ENCODE data around the gene TIGD6.

- TF ChIP-seq EZH2 (IDR thresholded peaks at IDR 0.05; ENCODE audit: borderline replicate concordance, low read length), result no peak
- TF ChIP-seq CTCF (conservative IDR thresholded peaks at IDR 0.05 in 1 of 2, IDR thresholded peaks at IDR 0.05 in 1 of 2; ENCODE audit: extremely low read depth in 1 of 2, insufficient read depth in 1 of 2, low read depth in 1 of 2, low read length in 2 of 2), result no peak
Observed at GRCh38 chr5:150006318-150006717, 5.9 kb upstream of the TIGD6 start.
